Measurements from ENCODE around the gene ZNF408.

ZNF408 gene

DNA sequence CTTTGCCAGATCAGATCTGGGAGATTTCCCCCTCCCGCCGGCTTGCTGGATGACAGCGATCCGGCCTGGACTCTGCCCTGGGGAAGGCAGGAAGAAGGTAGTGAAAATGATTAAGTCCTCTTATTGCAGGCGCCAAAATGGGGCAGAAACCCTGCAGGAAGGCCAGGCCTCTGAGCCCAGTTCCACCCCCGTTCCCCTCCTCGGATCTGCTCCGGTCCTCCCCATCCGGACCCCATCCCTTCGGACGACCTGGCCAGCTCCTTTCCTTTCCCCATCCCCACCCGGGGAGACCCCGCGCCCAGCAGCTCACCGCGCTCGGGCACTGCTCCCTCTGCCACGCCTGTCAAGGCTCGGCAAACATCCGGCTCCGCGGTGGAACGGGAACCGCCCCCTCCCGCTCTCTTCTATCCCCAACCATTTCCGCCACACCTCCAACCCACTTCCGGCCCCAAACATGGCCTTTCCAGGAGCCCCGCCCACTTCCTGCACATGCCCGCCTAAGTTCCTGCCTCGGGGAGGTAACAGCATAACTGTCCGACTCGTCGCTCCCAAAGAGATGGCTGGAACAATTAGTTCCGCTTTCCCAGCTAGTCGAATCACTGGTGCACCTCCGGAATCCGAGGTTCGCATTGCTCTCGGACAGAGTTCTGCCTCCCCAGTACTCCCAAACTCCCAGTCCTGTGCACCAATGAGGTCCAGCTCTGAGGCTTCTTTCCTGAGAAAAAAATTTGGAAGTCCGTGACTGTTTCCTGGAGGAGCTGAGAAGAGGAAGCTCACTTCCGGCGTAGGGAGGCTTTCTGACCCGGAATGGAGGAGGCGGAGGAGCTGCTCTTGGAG lies at the start of gene ZNF408, which contains the start of gene ARHGAP1:
Gene ZNF408, plus strand, starts transcription at position 791 of the 837 bp plus-strand sequence. Its CDS starts 17 bp downstream, at position 808.
Gene ARHGAP1, minus strand, starts transcription at position 379 of the 837 bp plus-strand sequence. CDS start 4,512 bp downstream, outside the sequence.
- H3K4me1 ChIP-seq (ENCODE audit: insufficient read depth, low read length, severe bottlenecking): peaks cover 24% of the 10 kb centered on the region
- no peaks in the 10 kb centered on the region for H3F3A ChIP-seq (ENCODE audit: insufficient read depth, low read length)
- peak within 1 kb of the TSS; percentile 43 for H3K27ac ChIP-seq (ENCODE audit: low read depth, low read length, poor library complexity, severe bottlenecking)
- peak within 1 kb of the TSS; percentile 92 for H3K9ac ChIP-seq (ENCODE audit: low read length)
- peaks cover 10% of the 10 kb centered on the region for H3K79me2 ChIP-seq (ENCODE audit: insufficient read depth, low read length)
- no peaks in the 10 kb centered on the region for H4K20me1 ChIP-seq (ENCODE audit: insufficient read depth, low read length)
- TF ChIP-seq, protein P1, sequence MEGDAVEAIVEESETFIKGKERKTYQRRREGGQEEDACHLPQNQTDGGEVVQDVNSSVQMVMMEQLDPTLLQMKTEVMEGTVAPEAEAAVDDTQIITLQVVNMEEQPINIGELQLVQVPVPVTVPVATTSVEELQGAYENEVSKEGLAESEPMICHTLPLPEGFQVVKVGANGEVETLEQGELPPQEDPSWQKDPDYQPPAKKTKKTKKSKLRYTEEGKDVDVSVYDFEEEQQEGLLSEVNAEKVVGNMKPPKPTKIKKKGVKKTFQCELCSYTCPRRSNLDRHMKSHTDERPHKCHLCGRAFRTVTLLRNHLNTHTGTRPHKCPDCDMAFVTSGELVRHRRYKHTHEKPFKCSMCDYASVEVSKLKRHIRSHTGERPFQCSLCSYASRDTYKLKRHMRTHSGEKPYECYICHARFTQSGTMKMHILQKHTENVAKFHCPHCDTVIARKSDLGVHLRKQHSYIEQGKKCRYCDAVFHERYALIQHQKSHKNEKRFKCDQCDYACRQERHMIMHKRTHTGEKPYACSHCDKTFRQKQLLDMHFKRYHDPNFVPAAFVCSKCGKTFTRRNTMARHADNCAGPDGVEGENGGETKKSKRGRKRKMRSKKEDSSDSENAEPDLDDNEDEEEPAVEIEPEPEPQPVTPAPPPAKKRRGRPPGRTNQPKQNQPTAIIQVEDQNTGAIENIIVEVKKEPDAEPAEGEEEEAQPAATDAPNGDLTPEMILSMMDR (IDR thresholded peaks at IDR 0.05; ENCODE audit: low read length): no peak
- TF ChIP-seq EZH2 (IDR thresholded peaks at IDR 0.05; ENCODE audit: borderline replicate concordance, low read length): no peak
- no peaks in the 10 kb centered on the region for H3K9me2 ChIP-seq (ENCODE audit: low read depth, low read length)
- H2AFZ ChIP-seq (ENCODE audit: low read length): no peak within 1 kb of the TSS
- no peaks in the 10 kb centered on the region for H3K27me3 ChIP-seq (ENCODE audit: insufficient read depth, low read length)
- peak within 1 kb of the TSS; percentile 90 for H3K4me3 ChIP-seq (ENCODE audit: low read depth, low read length, poor library complexity, severe bottlenecking)
- no peaks in the 10 kb centered on the region for H3K9me3 ChIP-seq (ENCODE audit: low read length)
- H3K36me3 ChIP-seq (ENCODE audit: insufficient read depth, low read length): peaks cover 40% of the 10 kb centered on the region
- H3K4me2 ChIP-seq (ENCODE audit: low read length): peak within 1 kb of the TSS; percentile 66

DNA sequence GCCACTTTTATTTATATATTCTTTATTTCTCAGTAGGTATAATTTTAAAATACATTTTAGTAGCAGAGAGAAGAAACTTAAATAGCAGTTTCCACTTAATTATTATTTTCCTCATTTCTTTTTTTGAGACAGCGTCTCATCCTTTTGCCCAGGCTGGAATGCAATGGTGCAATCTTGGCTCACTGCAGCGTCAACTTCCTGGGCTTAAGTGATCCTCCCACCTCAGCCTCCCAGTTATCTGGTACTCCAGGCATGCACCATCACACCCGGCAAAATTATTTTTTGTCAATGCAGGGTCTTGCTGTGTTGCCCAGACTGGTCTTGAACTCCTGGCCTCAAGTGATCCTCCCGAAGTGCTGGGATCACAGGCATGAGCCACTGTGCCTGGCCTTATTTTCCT lies 45.2 kb upstream of the ZNF408 start:
- Histone ChIP-seq H3K9me2 (ENCODE audit: low read depth, low read length) (no peaks in the 10 kb centered on the region), H3K4me1 (ENCODE audit: insufficient read depth, low read length, severe bottlenecking) (peaks cover 5% of the 10 kb centered on the region), H2AFZ (ENCODE audit: low read length) (no peak overlapping the region), H3K79me2 (ENCODE audit: insufficient read depth, low read length) (no peaks in the 10 kb centered on the region), H3K27ac (ENCODE audit: low read depth, low read length, poor library complexity, severe bottlenecking) (no peak overlapping the region), H3F3A (ENCODE audit: insufficient read depth, low read length) (no peaks in the 10 kb centered on the region), H3K27me3 (ENCODE audit: insufficient read depth, low read length) (no peaks in the 10 kb centered on the region), H3K4me3 (ENCODE audit: low read depth, low read length, poor library complexity, severe bottlenecking) (no peak overlapping the region), H3K4me2 (ENCODE audit: low read length) (no peak overlapping the region), H3K9ac (ENCODE audit: low read length) (no peak overlapping the region), H4K20me1 (ENCODE audit: insufficient read depth, low read length) (no peaks in the 10 kb centered on the region), H3K36me3 (ENCODE audit: insufficient read depth, low read length) (peaks cover 78% of the 10 kb centered on the region), H3K9me3 (ENCODE audit: low read length) (no peaks in the 10 kb centered on the region)
- TF ChIP-seq, protein P1 (IDR thresholded peaks at IDR 0.05; ENCODE audit: low read length): no peak
- no peak for TF ChIP-seq EZH2 (IDR thresholded peaks at IDR 0.05; ENCODE audit: borderline replicate concordance, low read length)

DNA sequence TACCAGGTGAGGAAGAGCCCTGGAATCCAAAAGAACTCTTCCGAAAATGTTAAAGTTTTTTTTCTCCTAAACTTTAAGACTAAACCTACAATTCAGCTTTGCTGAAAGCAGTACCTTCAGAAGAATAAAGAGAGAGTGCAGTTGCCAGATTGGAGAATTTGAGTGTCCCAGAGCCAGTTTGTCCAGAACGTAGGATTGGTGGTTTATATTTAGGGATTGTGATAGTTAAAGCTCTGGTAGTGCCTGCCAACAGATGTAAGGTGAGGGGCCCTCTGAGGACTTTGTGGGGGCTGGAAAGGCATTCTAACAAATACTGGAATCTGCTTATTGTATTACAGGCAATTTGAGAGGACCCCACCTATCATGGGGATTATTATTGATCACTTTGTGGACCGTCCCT lies 43.6 kb upstream of the ZNF408 start:
- Histone ChIP-seq H3K4me1 (ENCODE audit: insufficient read depth, low read length, severe bottlenecking) (peaks cover 14% of the 10 kb centered on the region), H3K79me2 (ENCODE audit: insufficient read depth, low read length) (no peaks in the 10 kb centered on the region), H2AFZ (ENCODE audit: low read length) (no peak overlapping the region), H3K4me2 (ENCODE audit: low read length) (no peak overlapping the region), H3K9ac (ENCODE audit: low read length) (no peak overlapping the region), H3K36me3 (ENCODE audit: insufficient read depth, low read length) (peaks cover 64% of the 10 kb centered on the region), H3F3A (ENCODE audit: insufficient read depth, low read length) (no peaks in the 10 kb centered on the region), H3K27me3 (ENCODE audit: insufficient read depth, low read length) (no peaks in the 10 kb centered on the region), H3K9me3 (ENCODE audit: low read length) (no peaks in the 10 kb centered on the region), H4K20me1 (ENCODE audit: insufficient read depth, low read length) (no peaks in the 10 kb centered on the region), H3K4me3 (ENCODE audit: low read depth, low read length, poor library complexity, severe bottlenecking) (no peak overlapping the region), H3K9me2 (ENCODE audit: low read depth, low read length) (no peaks in the 10 kb centered on the region), H3K27ac (ENCODE audit: low read depth, low read length, poor library complexity, severe bottlenecking) (no peak overlapping the region)
- TF ChIP-seq, protein P1 (IDR thresholded peaks at IDR 0.05; ENCODE audit: low read length): no peak
- TF ChIP-seq EZH2 (IDR thresholded peaks at IDR 0.05; ENCODE audit: borderline replicate concordance, low read length): no peak
